CD4-positive, alpha-beta T cell treated with Interleukin-4 for 4 hours (primary cell): Measurements from ENCODE around the gene EZR.

ENCODE experiments used
- DNase-seq: peaks from one replicate; pipeline ENCODE4 v3.0.0-alpha.2; 2020

EZR gene

GRCh38 chr6:158758941-158759479, 60.2 kb downstream of the EZR start:
- DNase-seq = no peak

- DNase-seq = no peak
These were observed 60.7 kb downstream of the EZR start for GRCh38 chr6:158758451-158758860.

GRCh38 chr6:158757753-158758090, 61.4 kb downstream of the EZR start:
- DNase-seq = no peak

- DNase-seq = no peak
These were observed 62.0 kb downstream of the EZR start for GRCh38 chr6:158756977-158757752.

- no peak for DNase-seq
These were observed 63.0 kb downstream of the EZR start for GRCh38 chr6:158756126-158756525.

GRCh38 chr6:158755636-158756035, 63.5 kb downstream of the EZR start:
- DNase-seq = no peak

- DNase-seq = no peak
These were observed 64.4 kb downstream of the EZR start for GRCh38 chr6:158754738-158755137.

- DNase-seq = no peak
These were observed 65.4 kb downstream of the EZR start for GRCh38 chr6:158753811-158754210.

GRCh38 chr6:158752613-158753012, 66.6 kb downstream of the EZR start:
- no peak for DNase-seq

GRCh38 chr6:158751921-158752320, 67.2 kb downstream of the EZR start:
- no peak for DNase-seq

GRCh38 chr6:158751224-158751623, 67.9 kb downstream of the EZR start:
- DNase-seq = no peak

GRCh38 chr6:158744986-158745430, 74.2 kb downstream of the EZR start:
- no peak for DNase-seq

- DNase-seq = no peak
These were observed 76.0 kb downstream of the EZR start for GRCh38 chr6:158743033-158743651.

GRCh38 chr6:158739673-158740072, 79.5 kb downstream of the EZR start:
- no peak for DNase-seq

- no peak for DNase-seq
These were observed 81.2 kb downstream of the EZR start for GRCh38 chr6:158737710-158738615.

GRCh38 chr6:158737082-158737709, 82.0 kb downstream of the EZR start:
- DNase-seq = no peak

GRCh38 chr6:158735009-158735408, 84.2 kb downstream of the EZR start:
- no peak for DNase-seq

GRCh38 chr6:158730541-158730907, 88.6 kb downstream of the EZR start:
- DNase-seq = no peak

GRCh38 chr6:158729906-158730540, 89.1 kb downstream of the EZR start:
- DNase-seq = no peak

GRCh38 chr6:158725704-158726103, 93.5 kb downstream of the EZR start:
- DNase-seq = no peak

- DNase-seq = no peak
These were observed 96.9 kb downstream of the EZR start for GRCh38 chr6:158722176-158722729.

- no peak for DNase-seq
These were observed 100.6 kb downstream of the EZR start for GRCh38 chr6:158718461-158719046.
